ENCODE results near the gene DSC1.
"Not testable (repeated sequence)": the region's sequence is repeated elsewhere in the genome, so short reads cannot be mapped to it uniquely, and the experiment has no call there.

DSC1 gene

GRCh38 chr18:31170335-31170734, 7.7 kb upstream of the DSC1 start:
- no peak for ATAC-seq

- no peak for ATAC-seq
These were observed 250 bp downstream of the DSC1 start for GRCh38 chr18:31162419-31162793.

DNA sequence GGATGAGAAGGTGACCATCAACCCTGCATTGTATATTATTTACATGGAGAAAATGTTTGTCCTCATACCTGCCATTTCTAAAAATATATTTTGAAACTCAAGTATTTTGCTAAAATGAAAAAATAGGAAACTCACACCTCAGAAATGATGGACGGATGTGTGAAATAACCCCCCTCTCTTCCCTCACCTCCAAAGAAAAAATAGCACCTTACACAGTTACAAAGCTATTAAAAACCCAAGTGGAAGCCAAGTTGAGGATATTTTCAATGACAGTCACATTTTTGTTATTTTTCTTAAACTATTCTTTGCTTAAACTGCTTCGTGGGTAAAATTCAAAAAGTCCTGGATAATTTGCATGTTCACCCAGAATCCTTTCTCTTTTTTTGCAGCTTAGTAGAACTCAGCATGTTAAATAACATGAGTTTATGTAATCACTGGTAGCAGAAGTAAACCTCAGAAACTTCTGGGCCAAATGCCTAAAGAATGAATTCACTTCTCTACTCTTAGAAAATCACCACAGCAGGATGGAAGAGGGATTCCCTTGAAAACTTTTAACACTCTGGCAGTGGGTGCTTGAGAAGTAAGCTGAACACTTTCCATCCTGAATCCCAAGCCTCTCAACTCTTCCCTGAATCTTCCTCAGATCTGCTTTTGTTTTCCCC, 768 bp downstream of the DSC1 start:
- no peak for ATAC-seq

DNA sequence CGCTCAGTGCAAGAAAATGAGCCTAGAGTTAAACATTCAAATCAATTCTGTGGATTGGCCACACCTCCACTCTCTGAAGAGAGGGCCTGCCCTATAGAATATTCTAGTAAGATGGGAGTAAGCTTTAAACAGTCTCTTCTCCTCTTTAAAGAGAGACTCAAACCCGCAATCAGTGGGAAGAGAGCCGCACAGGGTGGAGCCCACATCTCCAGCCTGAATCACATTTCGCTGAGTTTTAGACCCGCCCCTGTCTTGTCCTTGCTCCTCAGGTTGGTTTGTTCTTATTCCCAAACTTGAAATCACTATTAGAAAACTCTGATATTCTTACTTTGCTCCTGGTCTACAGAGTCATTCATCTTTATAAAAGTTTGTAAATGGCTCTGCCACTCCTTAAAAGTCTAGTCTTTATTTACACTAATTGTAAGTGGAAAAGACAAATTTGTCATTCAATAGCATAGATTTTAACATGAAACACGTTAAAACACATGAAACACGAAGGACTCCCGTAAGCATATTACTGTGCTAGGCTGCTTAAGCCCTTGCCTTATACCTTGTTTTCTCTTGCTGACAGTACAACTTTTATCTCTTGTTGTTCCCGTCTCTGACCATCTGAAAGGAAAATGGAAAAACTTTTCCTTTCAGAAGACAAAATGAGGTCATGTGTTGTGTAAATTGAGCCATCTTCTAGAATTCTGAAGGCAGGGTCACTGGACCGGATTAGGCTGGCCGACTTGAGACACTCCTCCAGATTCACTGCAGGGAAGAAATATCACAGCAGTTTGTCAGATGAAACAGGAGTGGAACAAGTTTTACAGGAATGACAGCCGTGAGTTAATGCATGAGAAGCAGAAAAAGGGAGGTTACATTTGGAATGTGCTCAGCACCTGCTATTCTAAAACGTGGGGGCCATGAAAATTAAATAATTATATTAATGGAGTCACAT, 5.6 kb downstream of the DSC1 start:
- no peak for ATAC-seq

- ATAC-seq, result no peak
These were observed 7.2 kb downstream of the DSC1 start for GRCh38 chr18:31155498-31155897.

GRCh38 chr18:31154181-31154580, 8.5 kb downstream of the DSC1 start:
- ATAC-seq, result no peak

DNA sequence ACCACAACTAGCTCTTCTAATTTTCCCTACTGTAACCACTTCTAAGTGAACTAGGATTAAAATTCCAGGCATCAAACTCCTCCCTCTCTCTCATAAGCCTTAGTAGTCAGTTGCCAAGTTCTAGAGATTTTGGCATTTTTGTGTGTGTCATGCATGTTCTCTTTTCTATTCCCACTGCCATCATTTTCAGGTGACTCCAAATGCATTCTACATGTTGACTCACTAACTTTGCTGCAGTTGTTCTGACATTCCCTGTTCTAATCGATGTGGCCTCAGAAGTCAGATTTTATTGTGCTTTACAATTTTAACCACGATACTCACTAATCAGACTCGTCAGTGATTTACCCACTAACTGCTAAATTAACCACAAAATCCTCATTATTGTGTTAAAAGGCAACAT, 13.3 kb downstream of the DSC1 start:
- ATAC-seq, result no peak

- ATAC-seq, result no peak
These were observed 14.1 kb downstream of the DSC1 start for GRCh38 chr18:31148600-31148999.

DNA sequence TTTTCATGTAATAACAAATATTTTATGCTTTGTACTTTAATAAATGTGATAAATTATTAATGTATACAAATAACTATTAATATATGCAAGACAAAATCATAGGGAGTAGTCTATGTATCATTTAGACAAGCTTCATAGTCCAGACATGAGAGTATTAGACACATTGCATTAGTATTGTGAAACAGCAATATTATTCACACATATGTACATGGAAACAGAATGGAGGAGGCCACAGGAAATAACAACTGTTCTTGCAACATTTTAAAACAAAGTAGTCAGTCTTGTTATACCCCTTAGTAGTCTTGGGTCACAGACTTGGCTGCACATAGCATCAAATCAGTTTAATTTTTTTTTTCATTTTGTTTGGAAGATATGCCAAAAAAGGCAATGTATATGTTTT, 15.8 kb downstream of the DSC1 start:
- no peak for ATAC-seq

- no peak for ATAC-seq
These were observed 19.6 kb downstream of the DSC1 start for GRCh38 chr18:31143025-31143424.

GRCh38 chr18:31138709-31139108, 23.9 kb downstream of the DSC1 start:
- no peak for ATAC-seq

DNA sequence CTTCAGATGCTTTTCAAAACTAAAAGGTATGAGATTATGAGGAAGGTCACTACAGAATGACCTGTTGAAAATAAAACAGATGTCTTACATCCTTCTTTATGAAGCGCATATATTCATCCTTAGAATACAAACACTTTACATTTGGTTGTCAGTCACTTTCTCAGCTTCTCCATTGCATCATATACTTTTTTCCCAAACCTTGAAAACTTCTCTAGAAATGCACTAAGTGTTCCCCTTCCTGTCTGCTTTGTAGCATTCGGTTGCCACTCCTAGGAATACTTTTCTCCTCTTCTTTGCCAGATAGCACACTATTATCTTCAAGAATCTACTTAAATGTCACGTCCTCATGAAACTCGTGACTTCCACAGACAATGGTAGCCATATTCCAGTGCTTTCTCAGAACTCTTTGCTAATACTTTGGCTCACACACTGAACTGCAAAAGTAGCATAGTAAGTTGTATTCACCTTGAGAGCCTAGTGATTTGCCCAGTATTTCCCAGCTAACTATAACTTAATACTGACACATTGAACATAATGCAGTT, 27.6 kb downstream of the DSC1 start:
- ATAC-seq, result no peak

- ATAC-seq, result no peak
These were observed 33.1 kb downstream of the DSC1 start for GRCh38 chr18:31129398-31130115.

DNA sequence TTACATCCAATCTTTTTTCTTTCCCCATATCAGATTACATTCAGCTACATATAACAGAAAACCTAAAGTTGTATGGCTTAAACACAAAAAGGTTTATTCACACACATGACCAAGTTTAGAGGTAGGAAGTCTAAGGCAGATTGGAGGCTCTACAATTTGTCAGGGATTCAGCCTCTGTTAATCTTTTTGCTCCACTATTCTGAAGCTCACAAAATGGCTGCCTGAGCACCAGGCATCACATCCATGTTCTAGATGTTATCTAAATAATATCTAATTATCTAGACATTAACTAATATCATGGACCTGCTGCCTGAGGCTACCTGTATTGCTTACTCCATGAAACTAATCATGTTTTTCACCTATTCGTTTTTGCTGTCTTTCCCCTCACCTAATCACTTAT, 36.8 kb downstream of the DSC1 start:
- no peak for ATAC-seq

DNA sequence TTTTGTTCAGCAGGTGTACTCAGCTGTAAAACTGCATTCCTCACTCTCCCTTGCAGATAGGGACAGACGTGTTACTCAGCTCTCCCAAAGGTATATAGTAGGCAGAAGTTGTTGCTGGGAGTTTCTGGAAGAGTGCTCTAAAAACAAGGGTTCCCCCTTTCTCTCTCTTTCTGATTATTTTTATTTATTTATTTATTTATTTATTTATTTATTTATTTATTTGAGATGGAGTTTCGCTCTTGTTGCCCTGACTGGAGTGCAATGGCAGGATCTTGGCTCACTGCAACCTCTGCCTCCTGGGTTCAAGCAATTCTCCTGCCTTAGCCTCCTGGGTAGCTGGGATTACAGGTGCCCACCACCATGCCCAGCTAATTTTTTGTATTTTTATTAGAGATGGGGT, 39.5 kb downstream of the DSC1 start:
- ATAC-seq, result not testable (repeated sequence)

DNA sequence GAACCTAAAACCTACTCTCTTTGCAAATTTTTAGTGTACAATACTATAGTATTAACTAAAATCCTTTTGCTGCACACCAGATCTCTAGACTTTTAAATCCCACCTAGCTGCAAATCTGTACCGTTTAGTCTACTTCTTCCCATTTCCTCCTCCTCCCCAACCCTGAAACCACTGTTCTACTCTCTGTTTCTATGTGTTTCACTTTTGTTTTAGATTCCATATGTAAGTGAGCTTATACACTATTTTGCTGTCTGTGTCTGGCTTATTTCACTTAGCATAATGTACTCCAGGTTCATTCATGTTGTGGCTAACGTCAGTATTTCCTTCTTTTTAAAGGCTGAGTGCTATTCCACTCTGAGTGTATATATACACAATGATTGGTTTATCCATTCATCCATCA, 42.1 kb downstream of the DSC1 start:
- no peak for ATAC-seq

DNA sequence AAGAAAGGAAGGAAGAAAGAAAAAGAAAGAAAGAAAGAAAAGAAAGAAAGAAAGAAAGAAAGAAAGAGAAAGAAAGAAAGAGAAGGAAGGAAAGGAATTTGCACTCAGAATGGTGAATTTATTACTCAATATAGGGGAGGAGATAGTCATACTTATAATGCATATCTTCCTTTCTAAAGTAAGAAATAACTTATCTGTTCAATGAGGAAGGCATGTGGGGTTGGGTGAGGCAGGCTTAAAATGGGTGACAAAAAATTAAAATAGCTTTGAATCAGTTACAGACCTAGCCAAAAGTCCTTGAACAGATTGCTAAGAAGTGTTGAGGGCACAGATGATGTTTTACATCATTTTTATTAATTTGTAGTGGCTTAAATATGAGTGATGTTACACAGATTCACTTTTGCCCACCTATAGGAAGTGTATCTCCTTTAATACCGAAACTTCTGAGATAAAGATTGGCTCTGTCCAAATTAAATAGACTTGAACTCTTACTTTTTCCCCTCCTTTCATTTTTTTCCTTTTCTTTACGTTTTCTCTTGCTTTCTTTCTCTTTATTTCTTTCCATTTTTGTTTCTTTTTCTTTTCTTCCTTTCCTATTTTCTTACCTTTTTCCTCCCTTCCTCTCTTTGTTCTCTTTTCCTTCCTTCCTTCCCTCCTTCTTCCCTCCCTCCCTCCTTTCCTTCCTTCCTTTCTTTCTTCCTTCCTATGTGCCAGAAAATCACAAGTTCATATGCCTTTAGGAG, 45.6 kb downstream of the DSC1 start:
- ATAC-seq, result no peak

GRCh38 chr18:31112804-31113203, 49.9 kb downstream of the DSC1 start:
- no peak for ATAC-seq

DNA sequence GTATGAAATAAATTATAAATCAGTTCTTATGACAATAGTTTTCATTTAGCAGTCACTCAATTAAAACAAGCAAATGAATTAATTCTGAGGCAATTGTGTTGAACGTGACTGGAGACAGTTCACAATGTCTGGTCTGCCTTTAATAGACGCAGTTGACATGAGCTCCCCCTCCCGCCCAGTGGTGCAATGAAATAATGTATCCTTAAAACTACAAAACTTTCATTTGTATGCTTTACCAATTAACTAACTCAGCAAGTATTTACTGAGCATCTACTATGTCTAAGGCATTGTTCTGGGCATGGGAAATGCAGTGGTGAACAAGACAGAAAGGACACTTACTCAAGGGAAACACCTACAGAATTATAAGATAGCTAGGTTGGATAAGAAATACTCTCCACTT, 56.9 kb downstream of the DSC1 start:
- no peak for ATAC-seq

DNA sequence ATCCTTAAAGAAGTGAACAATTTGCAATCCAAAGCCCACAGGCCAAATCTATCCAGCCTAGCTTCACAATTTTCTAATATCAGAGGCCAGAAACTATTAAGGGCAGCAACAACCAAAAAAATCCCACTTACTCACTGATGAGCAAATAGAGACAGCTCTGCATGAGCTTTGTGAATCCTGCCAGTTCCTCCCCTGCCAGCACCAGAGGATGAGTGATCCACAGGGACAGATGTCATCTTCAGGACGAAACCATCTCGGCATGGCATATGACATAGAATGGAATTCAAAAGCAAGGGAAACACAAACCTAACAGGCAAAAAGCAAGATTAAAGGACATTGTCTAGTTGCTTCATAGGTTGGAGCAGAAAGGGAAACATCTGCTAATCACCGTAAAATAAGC, 58.2 kb downstream of the DSC1 start:
- ATAC-seq, result no peak

- no peak for ATAC-seq
These were observed 59.2 kb downstream of the DSC1 start for GRCh38 chr18:31103423-31103822.

DNA sequence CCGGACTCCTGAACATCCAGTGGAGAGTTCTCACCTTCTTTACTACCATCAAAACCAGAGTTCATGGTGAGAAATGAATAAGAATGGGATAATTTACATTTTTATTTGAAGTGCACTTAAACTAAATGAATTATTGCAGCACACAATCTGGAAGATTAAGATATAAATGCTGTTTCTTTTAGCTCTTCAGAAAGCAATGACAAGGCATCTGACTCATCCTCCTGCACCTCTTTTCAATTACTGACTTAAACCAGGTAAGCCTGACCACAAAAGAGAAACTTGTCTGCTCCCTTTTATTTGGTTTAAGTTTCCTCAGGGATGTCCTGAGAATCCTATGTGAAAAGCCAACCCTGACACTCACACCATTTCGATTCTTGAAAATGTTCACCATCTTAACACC, 59.7 kb downstream of the DSC1 start:
- ATAC-seq, result no peak
